ENCODE measurements around the gene CHST15. TPM values are rescaled to one million over a fixed set of nuclear protein-coding genes. Genes with fewer than 3 reads are reported as not detected.

CHST15 gene
- total RNA-seq, 1 experiment from 2014 or later: 26.7 TPM

GRCh38 chr10:124110882-124111281 lies 17.5 kb upstream of the CHST15 start:
- H3K36me3 Mint-ChIP-seq (ENCODE audit: insufficient read depth, unreplicated experiment): no peaks in the 10 kb centered on the region
- CTCF ChIA-PET: no interaction called here
- Histone ChIP-seq H3K4me1 (no peaks in the 10 kb centered on the region), H3K4me3 (ENCODE audit: low read depth, low read length) (no peak overlapping the region), H3K27me3 (replicated peaks; ENCODE audit: control insufficient read depth, insufficient read depth, low read length) (no peaks in the 10 kb centered on the region), H3K9me3 (no peaks in the 10 kb centered on the region), H3K36me3 (ENCODE audit: control insufficient read depth, insufficient read depth, low read length) (no peaks in the 10 kb centered on the region)
- DNase-seq: no peak
- peaks cover 11% of the 10 kb centered on the region for H3K27me3 Mint-ChIP-seq (ENCODE audit: insufficient read depth, unreplicated experiment)
- POLR2A ChIA-PET: no interaction called here
- no peak overlapping the region for H3K4me3 Mint-ChIP-seq (ENCODE audit: unreplicated experiment)
- TF ChIP-seq CTCF (IDR thresholded peaks at IDR 0.05; ENCODE audit: insufficient read depth in 1 of 2, low read depth in 1 of 2, low read length in 1 of 2, severe bottlenecking in 1 of 2, unreplicated experiment in 1 of 2): no peak
- no peak overlapping the region for H3K27ac Mint-ChIP-seq (ENCODE audit: unreplicated experiment)
- BruUV-seq (replicated peaks): no TSS peak
- no peaks in the 10 kb centered on the region for H3K4me1 Mint-ChIP-seq (ENCODE audit: low read depth, unreplicated experiment)
- no peaks in the 10 kb centered on the region for H3K9me3 Mint-ChIP-seq (ENCODE audit: unreplicated experiment)
- intact Hi-C loops (cut with micrococcal nuclease; ENCODE audit: unreplicated experiment): no loop called here

DNA sequence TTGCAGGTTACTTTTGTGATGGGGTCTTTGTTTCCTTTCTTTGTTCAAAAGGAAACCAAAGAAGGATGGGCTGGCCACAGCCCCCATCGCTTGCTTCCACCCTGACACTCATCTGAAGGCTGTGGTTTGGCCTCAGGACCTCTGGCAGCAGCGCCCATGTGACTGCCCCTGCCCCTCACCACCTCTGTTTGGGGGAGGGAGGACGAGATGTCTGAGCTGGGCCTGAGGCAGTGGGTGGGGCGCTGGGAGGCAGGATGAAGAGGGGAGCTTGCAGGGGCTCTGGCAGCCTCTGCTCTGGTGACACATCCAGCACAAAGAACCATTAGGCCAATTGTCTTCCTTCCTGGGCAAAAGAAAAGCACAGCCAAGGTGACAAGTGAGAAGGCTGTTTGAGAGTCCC lies 15.9 kb upstream of the CHST15 start:
- Mint-ChIP-seq H3K36me3 (ENCODE audit: insufficient read depth, unreplicated experiment) (no peaks in the 10 kb centered on the region), H3K9me3 (ENCODE audit: unreplicated experiment) (no peaks in the 10 kb centered on the region), H3K27ac (ENCODE audit: unreplicated experiment) (no peak overlapping the region), H3K4me3 (ENCODE audit: unreplicated experiment) (no peak overlapping the region), H3K27me3 (ENCODE audit: insufficient read depth, unreplicated experiment) (peaks cover 9% of the 10 kb centered on the region), H3K4me1 (ENCODE audit: low read depth, unreplicated experiment) (no peaks in the 10 kb centered on the region)
- no TSS peak for BruUV-seq (replicated peaks)
- ChIA-PET CTCF (no interaction called here), POLR2A (no interaction called here)
- intact Hi-C loops (cut with micrococcal nuclease; ENCODE audit: unreplicated experiment): no loop called here
- no peaks in the 10 kb centered on the region for H3K27me3 ChIP-seq (replicated peaks; ENCODE audit: control insufficient read depth, insufficient read depth, low read length)
- H3K4me3 ChIP-seq (ENCODE audit: low read depth, low read length): no peak overlapping the region
- H3K4me1 ChIP-seq: no peaks in the 10 kb centered on the region
- H3K36me3 ChIP-seq (ENCODE audit: control insufficient read depth, insufficient read depth, low read length): no peaks in the 10 kb centered on the region
- no peak for TF ChIP-seq CTCF (IDR thresholded peaks at IDR 0.05; ENCODE audit: insufficient read depth in 1 of 2, low read depth in 1 of 2, low read length in 1 of 2, severe bottlenecking in 1 of 2, unreplicated experiment in 1 of 2)
- DNase-seq: no peak
- H3K9me3 ChIP-seq: no peaks in the 10 kb centered on the region

DNA sequence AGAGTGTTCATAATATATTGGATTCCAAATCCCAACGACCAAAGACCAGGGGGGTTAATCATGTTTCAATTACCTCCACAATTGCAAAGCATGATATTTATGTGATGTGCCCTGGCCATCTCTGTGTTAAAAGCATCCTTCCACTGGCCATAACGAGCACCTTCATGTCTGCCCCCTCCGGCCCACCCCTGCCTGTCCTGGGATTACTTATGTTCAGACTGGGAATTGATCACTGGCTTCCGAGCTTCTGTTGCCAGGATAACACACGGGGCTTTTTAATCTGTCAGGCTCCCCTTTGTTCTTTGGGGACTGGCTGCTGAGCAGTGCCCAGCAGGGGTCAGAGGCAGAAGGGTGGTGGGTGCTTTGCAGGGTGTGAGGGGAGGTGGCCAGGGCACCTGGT lies 13.7 kb upstream of the CHST15 start:
- intact Hi-C loops (cut with micrococcal nuclease; ENCODE audit: unreplicated experiment): no loop called here
- Mint-ChIP-seq H3K27me3 (ENCODE audit: insufficient read depth, unreplicated experiment) (peaks cover 6% of the 10 kb centered on the region), H3K4me3 (ENCODE audit: unreplicated experiment) (no peak overlapping the region), H3K36me3 (ENCODE audit: insufficient read depth, unreplicated experiment) (no peaks in the 10 kb centered on the region), H3K9me3 (ENCODE audit: unreplicated experiment) (no peaks in the 10 kb centered on the region), H3K4me1 (ENCODE audit: low read depth, unreplicated experiment) (no peaks in the 10 kb centered on the region), H3K27ac (ENCODE audit: unreplicated experiment) (no peak overlapping the region)
- H3K9me3 ChIP-seq: no peaks in the 10 kb centered on the region
- BruUV-seq (replicated peaks): no TSS peak
- ChIA-PET POLR2A (no interaction called here), CTCF (no interaction called here)
- no peaks in the 10 kb centered on the region for H3K27me3 ChIP-seq (replicated peaks; ENCODE audit: control insufficient read depth, insufficient read depth, low read length)
- no peak overlapping the region for H3K4me3 ChIP-seq (ENCODE audit: low read depth, low read length)
- H3K4me1 ChIP-seq: no peaks in the 10 kb centered on the region
- H3K36me3 ChIP-seq (ENCODE audit: control insufficient read depth, insufficient read depth, low read length): no peaks in the 10 kb centered on the region
- TF ChIP-seq CTCF (IDR thresholded peaks at IDR 0.05; ENCODE audit: insufficient read depth in 1 of 2, low read depth in 1 of 2, low read length in 1 of 2, severe bottlenecking in 1 of 2, unreplicated experiment in 1 of 2): no peak
- DNase-seq: no peak

Measured in Caco-2 (cell line).